H9 (cell line): Measurements from ENCODE around the gene TLE4. TPM values are rescaled to one million over a fixed set of nuclear protein-coding genes. Genes with fewer than 3 reads are reported as not detected.

Experiments
- DNase-seq: peaks from one replicate; pipeline ENCODE4 v3.0.0-alpha.2; 2017
- H2AFZ ChIP-seq: one replicate; pipeline ENCODE4 v1.6.1; 2013; ENCODE audit warnings: mild to moderate bottlenecking, low read length, control low read depth, moderate library complexity
- H2AK5ac ChIP-seq: 2 replicates; pipeline ENCODE4 v1.6.1; 2013; ENCODE audit warnings: low read length, control low read depth, mixed read lengths; ENCODE audit not compliant: insufficient read length
- H2BK120ac ChIP-seq: one replicate; pipeline ENCODE4 v1.6.1; 2013; ENCODE audit warnings: low read depth, mild to moderate bottlenecking, low read length, control low read depth, inconsistent platforms; ENCODE audit not compliant: poor library complexity, severe bottlenecking
- H2BK12ac ChIP-seq: 2 replicates; pipeline ENCODE4 v1.6.1; 2013; ENCODE audit warnings: low read length, control low read depth, mixed read lengths, low read depth; ENCODE audit not compliant: insufficient read length
- H2BK15ac ChIP-seq: 2 replicates; pipeline ENCODE4 v1.6.1; 2013; ENCODE audit warnings: low read depth, low read length, control low read depth
- H2BK20ac ChIP-seq: one replicate; pipeline ENCODE4 v1.6.1; 2013; ENCODE audit warnings: low read depth, mild to moderate bottlenecking, low read length, control low read depth, inconsistent platforms; ENCODE audit not compliant: poor library complexity, severe bottlenecking
- H2BK5ac ChIP-seq: 2 replicates; pipeline ENCODE4 v1.6.1; 2013; ENCODE audit warnings: low read length, control low read depth, mixed read lengths; ENCODE audit not compliant: insufficient read length
- H3K14ac ChIP-seq: 2 replicates; pipeline ENCODE4 v1.6.1; 2013; ENCODE audit warnings: low read length, control low read depth; ENCODE audit not compliant: insufficient read depth
- H3K18ac ChIP-seq: 2 replicates; pipeline ENCODE4 v1.6.1; 2013; ENCODE audit warnings: low read depth, mild to moderate bottlenecking, mixed read lengths, low read length, control low read depth; ENCODE audit not compliant: insufficient read length
- H3K23ac ChIP-seq: 2 replicates; pipeline ENCODE4 v1.6.1; 2013; ENCODE audit warnings: low read length, control low read depth, mixed read lengths, low read depth; ENCODE audit not compliant: insufficient read length
- H3K23me2 ChIP-seq: 2 replicates; pipeline ENCODE4 v1.6.1; 2013; ENCODE audit warnings: low read depth, mild to moderate bottlenecking, mixed read lengths, low read length, control low read depth; ENCODE audit not compliant: insufficient read length, poor library complexity, severe bottlenecking
- H3K27ac ChIP-seq: 2 replicates; pipeline ENCODE4 v1.5.1; 2013; ENCODE audit warnings: low read length, control low read depth, mixed read lengths, low read depth; ENCODE audit not compliant: insufficient read length
- H3K27me3 ChIP-seq: 2 replicates; pipeline ENCODE4 v1.6.1; 2013; ENCODE audit warnings: low read length, control low read depth, inconsistent platforms; ENCODE audit not compliant: insufficient read depth
- H3K4ac ChIP-seq: 2 replicates; pipeline ENCODE4 v1.6.1; 2013; ENCODE audit warnings: low read depth, mild to moderate bottlenecking, control low read depth, inconsistent platforms, low read length, moderate library complexity
- H3K4me1 ChIP-seq: 2 replicates; pipeline ENCODE4 v1.6.1; 2013; ENCODE audit warnings: low read length, control low read depth, inconsistent platforms; ENCODE audit not compliant: insufficient read depth
- H3K4me2 ChIP-seq: 2 replicates; pipeline ENCODE4 v1.6.1; 2013; ENCODE audit warnings: low read length, control low read depth, mixed read lengths; ENCODE audit not compliant: insufficient read length, insufficient read depth
- H3K56ac ChIP-seq: 2 replicates; pipeline ENCODE4 v1.6.1; 2013; ENCODE audit warnings: low read depth, mild to moderate bottlenecking, mixed read lengths, low read length, control low read depth; ENCODE audit not compliant: insufficient read length
- H3K79me1 ChIP-seq: 2 replicates; pipeline ENCODE4 v1.6.1; 2013; ENCODE audit warnings: low read depth, mild to moderate bottlenecking, moderate library complexity, low read length, control low read depth, inconsistent platforms; ENCODE audit not compliant: insufficient read depth, poor library complexity, severe bottlenecking
- H3K79me2 ChIP-seq: 2 replicates; pipeline ENCODE4 v1.6.1; 2013; ENCODE audit warnings: low read length, control low read depth, inconsistent platforms; ENCODE audit not compliant: insufficient read depth
- H3K9ac ChIP-seq: 2 replicates; pipeline ENCODE4 v1.6.1; 2013; ENCODE audit warnings: low read length, control low read depth, mixed read lengths; ENCODE audit not compliant: insufficient read length; ENCODE audit errors: extremely low read depth
- H3K9me3 ChIP-seq: one replicate; pipeline ENCODE4 v1.6.1; 2013; ENCODE audit warnings: low read depth, low read length, inconsistent platforms; ENCODE audit not compliant: control insufficient read depth
- H3T11ph ChIP-seq: one replicate; pipeline ENCODE4 v1.6.1; 2013; ENCODE audit warnings: mild to moderate bottlenecking, low read length, control low read depth, inconsistent platforms
- H4K20me1 ChIP-seq: one replicate; pipeline ENCODE4 v1.6.1; 2013; ENCODE audit not compliant: control insufficient read depth, insufficient read length, insufficient read depth
- H4K5ac ChIP-seq: 2 replicates; pipeline ENCODE4 v1.6.1; 2013; ENCODE audit warnings: low read depth, mild to moderate bottlenecking, mixed read lengths, low read length, control low read depth; ENCODE audit not compliant: insufficient read length
- H4K8ac ChIP-seq: replicated peaks from 2 replicates; pipeline ENCODE4 v1.6.1; 2013; ENCODE audit warnings: low read length, control low read depth, mixed read lengths, low read depth; ENCODE audit not compliant: insufficient read length
- H4K91ac ChIP-seq: 2 replicates; pipeline ENCODE4 v1.6.1; 2013; ENCODE audit warnings: low read depth, mild to moderate bottlenecking, moderate library complexity, mixed read lengths, low read length, control low read depth; ENCODE audit not compliant: insufficient read length
- H3K27ac Mint-ChIP-seq, 3 experiments: 2 replicates in 2 of 3; 3 replicates in 1 of 3; pipeline ENCODE4 v1.8.0; 2020 to 2021; ENCODE audit warnings: mixed read lengths in 3 of 3, mild to moderate bottlenecking in 1 of 3, moderate library complexity in 1 of 3
- H3K27me3 Mint-ChIP-seq: 2 replicates; pipeline ENCODE4 v1.8.0; 2021; ENCODE audit warnings: low read depth, mild to moderate bottlenecking, moderate library complexity, mixed read lengths
- H3K36me3 Mint-ChIP-seq, 3 experiments: 2 replicates in 2 of 3; 3 replicates in 1 of 3; pipeline ENCODE4 v1.8.0; 2020 to 2021; ENCODE audit warnings: low read depth in 3 of 3, mixed read lengths in 3 of 3; ENCODE audit not compliant: insufficient read depth in 1 of 3
- H3K4me1 Mint-ChIP-seq, 2 experiments: 2 replicates each; pipeline ENCODE4 v1.8.0; 2020; ENCODE audit warnings: mixed read lengths in 2 of 2
- H3K4me3 Mint-ChIP-seq, 2 experiments: 2 replicates in 1 of 2; 3 replicates in 1 of 2; pipeline ENCODE4 v1.8.0; 2020 to 2021; ENCODE audit warnings: mild to moderate bottlenecking in 2 of 2, mixed read lengths in 2 of 2, moderate library complexity in 1 of 2
- H3K9me3 Mint-ChIP-seq, 2 experiments: 2 replicates in 1 of 2; 3 replicates in 1 of 2; pipeline ENCODE4 v1.8.0; 2020; ENCODE audit warnings: mild to moderate bottlenecking in 2 of 2, mixed read lengths in 2 of 2, moderate library complexity in 1 of 2
- CTCF ChIP-seq: fragments of 200-600 bp; sonication (generic); conservative IDR thresholded peaks from 3 replicates; pipeline ENCODE4 v1.8.0; 2021; ENCODE audit warnings: antibody characterized with exemption, mild to moderate bottlenecking
- WGBS: extraction: QIAGEN DNeasy Blood & Tissue Kit; methylation state at CpG from one replicate; pipeline ENCODE4 v1.1.7; 2013; ENCODE audit warnings: missing lambda C conversion rate, low lambda C conversion rate, mixed read lengths; ENCODE audit not compliant: insufficient read length; ENCODE audit errors: extremely low coverage; 5-methylcytosine and 5-hydroxymethylcytosine counted together
- total RNA-seq: library from RNA; stranded (reverse); gene quantifications from 2 replicates; pipeline ENCODE4 v1.2.1, GENCODE V29; 2021

The TLE4 gene
- total RNA-seq, 1 experiment from 2014 or later: 35.1 TPM

- no peak for DNase-seq
- Mint-ChIP-seq H3K4me3 (no peak overlapping the region), H3K27me3 (no peaks in the 10 kb centered on the region), H3K27ac (0 out of 7 replicates have a peak overlapping the region, but pooled peaks of 1 of the 3 experiments have one; percentile 26), H3K9me3 (no peaks in the 10 kb centered on the region), H3K4me1 (peaks cover 22% of the 10 kb centered on the region in 2 experiments), H3K36me3 (peaks cover 14 to 51% (median 42%) of the 10 kb centered on the region in 3 experiments; a peak in 6 of 7 replicates)
- no peaks in the 10 kb centered on the region for H3K79me1 ChIP-seq
- H2AFZ ChIP-seq: no peak overlapping the region
- H3K18ac ChIP-seq: no peak overlapping the region
- H3K56ac ChIP-seq: no peak overlapping the region
- no peak overlapping the region for H2BK20ac ChIP-seq
- no peak for TF ChIP-seq CTCF
- H4K20me1 ChIP-seq: no peaks in the 10 kb centered on the region
- H3K14ac ChIP-seq: no peak overlapping the region
- no peak overlapping the region for H3K9ac ChIP-seq
- H3K23me2 ChIP-seq: no peaks in the 10 kb centered on the region
- no peak overlapping the region for H2BK120ac ChIP-seq
- no CpG with 5 or more reads among the region's 5 CpGs for WGBS
- no peak overlapping the region for H2BK12ac ChIP-seq
- no peak overlapping the region for H3K4me2 ChIP-seq
- H3T11ph ChIP-seq: no peak overlapping the region
- no peaks in the 10 kb centered on the region for H3K79me2 ChIP-seq
- no peak overlapping the region for H4K91ac ChIP-seq
- H3K23ac ChIP-seq: no peak overlapping the region
- no peak overlapping the region for H4K8ac ChIP-seq
- no peak overlapping the region for H2BK5ac ChIP-seq
- H4K5ac ChIP-seq: no peak overlapping the region
- no peaks in the 10 kb centered on the region; the same call in 1 of the 2 replicates for H3K4me1 ChIP-seq
- H3K4ac ChIP-seq: no peak overlapping the region
- no peak overlapping the region for H2AK5ac ChIP-seq
- H3K27me3 ChIP-seq: no peaks in the 10 kb centered on the region
- H2BK15ac ChIP-seq: no peak overlapping the region
- no peak overlapping the region for H3K27ac ChIP-seq
- H3K9me3 ChIP-seq: no peaks in the 10 kb centered on the region
Observed at GRCh38 chr9:79706512-79706911, 134.7 kb downstream of the TLE4 start.
